GM18511 (cell line): ENCODE measurements around the gene TTLL11.
A peak's percentile ranks its signal among the peaks of the same experiment; 100 is the strongest.

ENCODE experiments used
- ATAC-seq: cut with Tn5 transposase; IDR thresholded peaks from one replicate; pipeline ENCODE4 v1.9.1; 2021; ENCODE audit warnings: mild to moderate bottlenecking, moderate library complexity; ENCODE audit not compliant: unreplicated experiment

The TTLL11 gene, protein sequence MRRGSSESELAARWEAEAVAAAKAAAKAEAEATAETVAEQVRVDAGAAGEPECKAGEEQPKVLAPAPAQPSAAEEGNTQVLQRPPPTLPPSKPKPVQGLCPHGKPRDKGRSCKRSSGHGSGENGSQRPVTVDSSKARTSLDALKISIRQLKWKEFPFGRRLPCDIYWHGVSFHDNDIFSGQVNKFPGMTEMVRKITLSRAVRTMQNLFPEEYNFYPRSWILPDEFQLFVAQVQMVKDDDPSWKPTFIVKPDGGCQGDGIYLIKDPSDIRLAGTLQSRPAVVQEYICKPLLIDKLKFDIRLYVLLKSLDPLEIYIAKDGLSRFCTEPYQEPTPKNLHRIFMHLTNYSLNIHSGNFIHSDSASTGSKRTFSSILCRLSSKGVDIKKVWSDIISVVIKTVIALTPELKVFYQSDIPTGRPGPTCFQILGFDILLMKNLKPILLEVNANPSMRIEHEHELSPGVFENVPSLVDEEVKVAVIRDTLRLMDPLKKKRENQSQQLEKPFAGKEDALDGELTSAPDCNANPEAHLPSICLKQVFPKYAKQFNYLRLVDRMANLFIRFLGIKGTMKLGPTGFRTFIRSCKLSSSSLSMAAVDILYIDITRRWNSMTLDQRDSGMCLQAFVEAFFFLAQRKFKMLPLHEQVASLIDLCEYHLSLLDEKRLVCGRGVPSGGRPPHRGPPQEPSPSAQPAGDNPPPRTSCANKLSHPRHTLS

DNA sequence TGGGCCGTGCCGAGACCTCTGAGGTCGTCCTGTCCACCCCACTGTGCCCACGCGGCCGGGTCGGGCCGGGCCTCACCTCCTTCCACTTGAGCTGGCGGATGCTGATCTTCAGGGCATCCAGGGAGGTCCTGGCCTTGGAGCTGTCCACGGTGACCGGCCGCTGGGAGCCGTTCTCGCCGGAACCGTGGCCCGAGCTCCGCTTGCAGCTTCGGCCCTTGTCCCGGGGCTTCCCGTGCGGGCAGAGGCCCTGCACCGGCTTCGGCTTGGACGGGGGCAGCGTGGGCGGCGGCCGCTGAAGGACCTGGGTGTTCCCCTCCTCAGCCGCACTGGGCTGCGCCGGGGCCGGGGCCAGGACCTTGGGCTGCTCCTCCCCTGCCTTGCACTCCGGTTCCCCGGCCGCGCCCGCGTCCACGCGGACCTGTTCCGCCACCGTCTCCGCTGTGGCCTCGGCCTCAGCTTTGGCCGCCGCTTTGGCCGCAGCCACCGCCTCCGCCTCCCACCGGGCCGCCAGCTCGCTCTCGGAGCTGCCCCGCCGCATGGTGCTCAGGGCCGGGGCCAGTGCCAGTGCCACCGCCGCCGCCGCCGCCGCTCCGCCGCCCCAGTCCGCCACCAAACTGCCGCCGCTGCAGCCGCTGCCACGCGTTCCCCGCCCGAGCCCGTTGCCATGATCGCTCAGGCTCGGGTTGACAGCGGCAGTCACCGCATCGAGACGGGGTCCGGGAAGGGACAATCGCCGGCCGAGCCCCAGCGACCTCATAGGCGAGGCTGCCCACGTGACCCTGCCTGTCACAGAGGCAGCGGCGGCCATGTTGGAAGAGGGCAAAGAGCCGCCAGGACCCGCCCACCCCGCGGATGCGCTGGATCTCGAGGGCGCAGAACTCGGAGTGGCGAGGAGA is at the start of gene TTLL11:
TSS of gene TTLL11 (minus strand) at position 698 of the 896 bp plus-strand sequence. CDS start at position 538, 160 bp downstream.
- peak; percentile 93 for ATAC-seq

GRCh38 chr9:122141671-122142070 is 48.6 kb upstream of the TTLL11 start:
- ATAC-seq, result no peak

DNA sequence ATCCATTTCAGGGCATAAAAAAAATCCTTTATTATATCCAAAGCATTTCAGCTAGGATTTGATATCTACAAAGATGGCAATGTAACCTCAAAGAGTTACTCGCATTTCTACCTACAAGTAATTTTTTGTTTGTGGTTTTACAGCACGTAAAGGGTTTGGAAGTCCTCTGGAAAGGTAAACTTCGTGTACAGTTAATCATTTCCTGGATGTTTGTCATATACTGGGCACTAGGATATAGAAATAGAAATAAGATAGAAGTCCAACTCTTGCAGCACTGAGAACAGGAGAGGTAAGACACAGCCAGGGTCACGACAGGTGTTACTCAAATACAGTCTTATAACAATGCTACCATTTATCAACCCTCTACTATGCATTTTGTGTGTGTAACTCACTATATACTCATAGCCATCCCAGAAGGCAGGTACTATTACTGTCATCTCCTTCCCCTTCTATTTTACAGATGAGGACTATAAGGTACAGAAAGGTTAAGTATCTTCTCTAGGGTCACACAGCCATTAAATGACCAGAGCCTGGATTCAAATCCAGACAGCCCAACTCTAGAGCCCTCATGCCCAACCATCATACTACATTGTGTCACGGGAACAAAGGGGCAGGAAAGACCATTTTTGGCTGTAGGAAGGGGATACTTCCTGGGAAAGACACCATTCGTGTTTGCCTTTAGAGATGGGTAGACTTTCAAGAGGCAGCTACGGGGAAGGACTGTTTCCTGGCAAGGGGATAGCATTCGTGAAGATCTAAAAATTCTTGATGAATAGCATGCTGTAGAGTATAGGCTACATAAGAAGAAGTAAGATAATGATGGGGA is 47.5 kb upstream of the TTLL11 start:
- no peak for ATAC-seq

DNA sequence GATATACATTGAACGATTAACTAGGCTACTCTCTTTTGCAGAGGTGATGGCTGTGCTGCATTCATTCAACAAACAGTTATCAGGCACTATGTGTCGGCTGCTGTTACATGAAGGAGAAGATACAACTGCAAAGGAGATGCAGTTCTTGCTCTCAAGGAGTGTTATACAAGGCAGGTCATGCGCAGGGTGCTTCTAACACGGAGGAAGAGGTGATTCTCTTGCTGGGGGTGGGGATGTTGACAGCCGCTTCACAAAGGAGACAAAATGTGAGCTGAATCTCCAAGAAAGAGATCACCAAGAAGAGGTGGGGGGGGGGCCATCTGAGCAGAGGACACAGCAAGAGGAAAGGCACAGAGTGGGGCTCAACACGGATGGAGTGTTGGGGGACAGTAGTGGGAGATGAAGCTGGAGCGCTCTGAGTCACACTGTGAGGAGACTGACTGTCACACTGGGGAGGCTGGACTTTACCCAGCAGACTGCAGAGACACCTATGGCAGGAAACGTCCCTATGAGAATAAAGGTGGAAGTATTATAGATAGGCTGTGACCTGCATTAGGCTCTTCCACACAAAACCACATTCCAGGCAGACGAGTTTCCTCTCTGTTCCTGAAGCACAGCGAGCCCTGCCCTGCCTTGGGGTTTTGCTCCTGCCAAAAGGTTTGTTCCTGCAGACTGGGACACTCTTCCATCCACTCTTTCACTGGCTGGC is 45.6 kb upstream of the TTLL11 start:
- no peak for ATAC-seq

DNA sequence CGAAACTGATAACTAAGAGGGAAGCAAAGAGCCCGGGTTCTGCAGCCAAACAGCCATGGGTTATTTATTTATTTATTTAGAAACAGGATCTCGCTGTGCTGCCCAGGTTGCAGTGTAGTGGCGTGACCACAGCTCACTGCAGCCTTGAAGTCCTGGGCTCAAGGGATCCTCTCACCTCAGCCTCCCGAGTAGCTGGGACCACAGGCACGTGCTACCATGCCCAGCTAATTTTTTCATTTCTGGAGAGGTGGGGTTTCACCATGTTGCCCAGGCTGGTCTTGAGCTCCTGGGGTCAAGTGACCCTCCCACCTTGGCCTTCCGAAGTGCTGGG is 42.4 kb upstream of the TTLL11 start:
- ATAC-seq, result no peak

DNA sequence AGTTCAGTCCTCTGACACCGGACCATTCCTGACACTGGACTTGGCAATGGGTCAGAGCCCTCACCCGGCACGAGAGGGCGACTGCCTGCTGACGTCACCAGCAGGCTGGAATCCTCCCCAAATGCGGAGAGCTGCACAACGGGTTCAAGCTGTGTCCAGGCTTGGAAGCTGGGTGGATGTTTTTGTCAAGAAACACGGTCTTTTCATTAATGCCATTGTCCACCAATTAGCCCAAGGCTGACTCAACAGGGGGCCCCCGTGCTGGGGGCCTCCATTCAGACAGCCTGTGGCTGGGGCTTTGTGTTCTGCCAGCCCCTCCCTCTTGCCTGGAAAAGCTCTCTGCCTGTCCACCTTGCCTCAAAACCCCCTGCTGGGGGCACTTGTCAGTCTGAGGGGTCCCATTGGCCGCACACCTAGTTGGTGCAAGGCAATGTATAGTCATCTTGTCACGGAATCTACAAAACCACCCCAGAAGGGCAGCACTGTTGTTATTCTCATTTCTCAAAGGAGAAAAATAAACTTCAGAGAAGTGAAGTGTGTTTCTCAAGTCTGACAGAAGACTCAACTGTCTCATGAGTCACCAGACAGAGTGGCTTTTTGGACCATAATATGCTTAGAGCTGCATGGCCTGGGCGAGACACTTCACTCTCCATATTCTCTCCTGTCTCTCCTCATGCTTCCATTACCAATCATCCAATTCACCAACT is 41.9 kb upstream of the TTLL11 start:
- ATAC-seq, result no peak

- no peak for ATAC-seq
These were observed 41.0 kb upstream of the TTLL11 start for GRCh38 chr9:122133984-122134535.

- ATAC-seq, result no peak
These were observed 40.3 kb upstream of the TTLL11 start for GRCh38 chr9:122133263-122133983.

DNA sequence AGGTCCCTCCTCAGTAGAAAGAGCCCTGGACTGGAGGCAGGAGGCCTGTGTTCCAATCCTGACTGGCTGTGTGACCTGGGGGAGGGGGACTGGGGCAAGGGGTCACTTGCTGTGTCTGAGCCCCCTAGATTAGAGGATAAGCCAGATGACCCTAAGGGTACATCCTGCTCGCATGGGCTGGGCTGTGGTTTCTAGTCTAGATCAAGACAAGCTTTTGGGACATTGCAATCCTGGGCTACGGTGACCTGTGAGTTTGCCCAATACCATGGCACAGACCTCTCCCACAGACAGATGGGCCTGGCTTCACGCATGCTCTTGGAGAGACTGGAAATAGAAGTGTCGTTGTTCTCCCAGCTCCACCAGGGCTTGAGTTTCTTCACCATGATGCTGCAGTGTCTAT is 39.4 kb upstream of the TTLL11 start:
- no peak for ATAC-seq

DNA sequence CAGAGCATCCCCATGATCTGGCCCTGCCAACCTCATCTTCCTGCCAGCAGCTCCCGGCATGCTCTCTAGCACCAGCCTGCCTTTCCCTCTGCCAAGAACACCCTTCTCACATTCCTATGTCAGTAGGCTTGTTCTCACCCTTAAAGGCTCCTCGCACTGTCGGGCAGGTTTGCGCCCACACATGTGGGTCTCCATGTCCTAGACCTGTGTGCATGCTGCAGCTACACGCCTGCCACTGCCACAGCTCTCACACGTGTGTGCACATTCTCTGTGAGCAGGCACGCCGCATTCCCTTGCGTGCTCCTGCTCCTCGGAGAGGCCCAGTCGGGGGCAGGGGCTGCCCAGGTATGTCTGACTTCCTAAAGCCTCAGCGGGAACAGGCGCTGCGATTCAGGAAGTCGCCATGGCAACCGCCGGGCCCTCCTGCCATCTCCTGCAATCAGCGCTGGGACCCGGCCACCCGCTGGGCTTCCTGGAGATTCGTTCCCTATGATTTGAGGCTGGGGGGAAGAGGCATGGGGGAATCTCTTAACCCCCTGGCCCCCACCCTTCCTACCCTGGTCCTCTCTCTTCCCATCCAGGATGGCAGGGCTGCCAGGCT is 38.4 kb upstream of the TTLL11 start:
- ATAC-seq, result no peak

DNA sequence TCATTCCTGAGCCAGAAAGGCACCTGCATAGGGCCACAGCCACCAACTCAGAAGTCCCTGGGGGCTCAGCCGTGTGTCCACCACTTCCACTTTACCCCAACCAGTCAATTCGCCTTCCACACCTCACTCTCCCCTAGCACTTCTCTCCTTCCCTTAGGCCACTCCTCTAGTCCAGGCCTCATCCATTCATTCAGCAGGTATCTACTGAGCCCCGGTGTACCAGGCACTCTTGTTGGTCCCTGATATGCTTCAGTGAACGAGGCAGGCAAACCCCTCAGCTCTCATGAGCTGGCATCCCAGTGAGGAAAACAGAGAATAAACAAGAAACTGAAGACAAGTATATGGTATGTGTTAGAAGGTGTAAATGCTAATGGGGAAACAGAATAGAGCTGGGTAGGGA is 37.7 kb upstream of the TTLL11 start:
- no peak for ATAC-seq

DNA sequence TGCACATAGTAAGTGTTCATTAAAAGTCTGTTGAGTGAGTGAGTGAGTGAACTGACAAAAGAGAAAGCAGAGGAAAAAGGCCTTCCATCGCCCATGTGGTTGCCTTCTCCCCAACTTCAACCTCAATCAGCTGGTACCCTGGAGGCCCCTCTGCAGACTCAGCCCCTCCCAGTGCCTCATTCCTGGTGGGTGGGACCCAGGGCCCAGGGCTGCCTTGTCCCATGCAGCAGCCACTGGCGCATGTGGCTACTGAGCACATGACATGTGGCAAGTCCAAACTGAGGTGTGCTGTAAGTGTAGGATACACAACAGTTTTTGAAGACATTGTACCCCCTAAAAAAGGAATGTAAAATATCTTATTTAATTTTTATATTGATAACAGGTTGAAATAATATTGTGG is 36.9 kb upstream of the TTLL11 start:
- ATAC-seq, result no peak

DNA sequence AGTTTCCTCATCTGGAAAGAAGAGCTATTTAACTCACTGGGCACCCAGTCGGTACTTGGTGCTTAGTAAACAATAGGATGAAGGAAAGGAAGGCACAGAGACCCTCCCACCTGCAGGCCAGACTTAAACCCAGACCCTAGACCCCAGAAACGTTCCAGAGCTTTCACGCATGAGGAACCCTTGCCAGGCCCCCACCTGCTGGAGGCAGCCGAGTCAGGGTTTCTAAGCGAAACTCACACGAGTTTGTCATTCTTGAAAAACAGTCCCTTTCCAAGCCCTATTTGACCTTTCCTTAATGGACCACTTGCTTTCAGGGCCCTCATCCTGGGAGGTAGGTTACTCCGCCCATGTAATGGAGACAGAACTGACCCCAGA is 35.8 kb upstream of the TTLL11 start:
- ATAC-seq, result no peak

DNA sequence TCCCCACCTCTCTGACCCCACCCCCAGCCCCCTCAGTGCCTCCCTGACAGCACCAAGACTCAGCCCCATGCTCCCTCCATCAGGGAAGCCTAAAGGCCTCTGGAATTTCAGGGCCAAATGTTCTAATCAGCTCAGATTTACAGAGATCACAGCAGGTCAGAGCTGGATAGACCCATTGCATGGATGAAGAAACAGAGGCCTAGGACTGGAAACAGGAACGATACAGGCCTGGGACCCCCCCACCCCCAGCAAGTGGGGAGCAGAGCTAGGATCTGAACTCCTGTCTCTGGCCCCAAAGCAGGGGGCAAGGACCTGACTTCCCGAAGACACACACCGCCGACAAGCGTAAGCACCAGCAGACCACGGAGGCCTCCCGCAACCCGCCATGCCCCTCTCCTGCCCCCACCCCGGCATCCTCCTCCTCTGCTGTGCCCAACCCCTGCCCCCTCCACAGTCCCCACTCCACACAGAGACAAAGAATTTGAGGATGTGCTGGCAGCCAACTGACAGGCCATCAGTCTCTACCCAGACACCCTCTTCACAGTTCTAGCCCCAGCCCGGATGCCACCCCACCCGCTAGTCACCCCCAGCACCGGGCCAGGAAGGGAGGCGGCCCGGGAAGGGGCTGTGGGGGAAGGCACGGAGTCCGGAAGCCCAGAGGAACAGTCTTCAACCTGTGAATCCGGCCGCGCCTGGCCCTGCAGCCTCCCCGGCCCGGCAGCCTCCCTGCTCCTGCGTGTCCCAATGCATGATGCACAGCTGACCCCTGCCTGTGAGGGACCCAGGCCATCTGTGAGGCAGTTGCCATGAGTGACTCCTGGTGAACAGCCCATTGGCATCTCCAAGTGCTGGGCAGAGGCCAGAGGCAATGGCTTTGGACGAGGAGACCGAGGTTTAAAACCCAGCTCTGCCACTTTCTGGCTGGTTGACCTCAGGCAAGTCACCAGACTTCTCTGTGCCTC is 35.2 kb upstream of the TTLL11 start:
- no peak for ATAC-seq

GRCh38 chr9:122127396-122127798 is 34.3 kb upstream of the TTLL11 start:
- ATAC-seq, result no peak

- no peak for ATAC-seq
These were observed 33.5 kb upstream of the TTLL11 start for GRCh38 chr9:122126331-122127261.
